ENCODE results near the gene SPATA18.

SPATA18 gene, protein sequence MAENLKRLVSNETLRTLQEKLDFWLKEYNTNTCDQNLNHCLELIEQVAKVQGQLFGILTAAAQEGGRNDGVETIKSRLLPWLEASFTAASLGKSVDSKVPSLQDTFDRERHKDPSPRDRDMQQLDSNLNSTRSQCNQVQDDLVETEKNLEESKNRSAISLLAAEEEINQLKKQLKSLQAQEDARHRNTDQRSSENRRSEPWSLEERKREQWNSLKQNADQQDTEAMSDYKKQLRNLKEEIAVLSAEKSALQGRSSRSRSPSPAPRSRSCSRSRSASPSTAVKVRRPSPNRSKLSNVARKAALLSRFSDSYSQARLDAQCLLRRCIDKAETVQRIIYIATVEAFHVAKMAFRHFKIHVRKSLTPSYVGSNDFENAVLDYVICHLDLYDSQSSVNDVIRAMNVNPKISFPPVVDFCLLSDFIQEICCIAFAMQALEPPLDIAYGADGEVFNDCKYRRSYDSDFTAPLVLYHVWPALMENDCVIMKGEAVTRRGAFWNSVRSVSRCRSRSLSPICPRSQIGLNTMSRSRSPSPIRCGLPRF
- total RNA-seq: 0 to 0.26 reads per million in 2 donors

DNA sequence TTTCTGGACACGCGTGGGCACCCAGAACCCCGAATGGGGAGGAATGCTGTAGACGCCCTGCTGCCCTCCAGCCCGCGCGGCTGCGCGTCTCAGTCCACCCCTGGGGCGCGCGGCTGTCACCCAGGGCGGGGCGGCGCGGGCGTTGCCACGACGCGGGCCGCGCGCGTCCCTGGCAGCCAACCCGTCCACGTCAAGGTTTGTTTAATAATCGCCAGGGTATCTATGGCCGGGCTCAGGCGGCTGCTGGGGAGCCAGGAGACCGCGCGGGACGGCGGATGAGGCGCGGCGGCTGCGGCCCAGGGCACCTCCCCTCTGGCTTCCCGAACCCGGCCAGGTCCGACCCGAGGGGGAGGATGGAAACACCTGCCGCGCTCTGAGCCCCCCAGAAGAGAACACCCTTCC, at the start of gene SPATA18:
SPATA18 (plus strand) TSS at position 92 of the 402 bp plus-strand sequence. CDS start 401 bp downstream, outside the sequence.
- no peak for DNase-seq

DNA sequence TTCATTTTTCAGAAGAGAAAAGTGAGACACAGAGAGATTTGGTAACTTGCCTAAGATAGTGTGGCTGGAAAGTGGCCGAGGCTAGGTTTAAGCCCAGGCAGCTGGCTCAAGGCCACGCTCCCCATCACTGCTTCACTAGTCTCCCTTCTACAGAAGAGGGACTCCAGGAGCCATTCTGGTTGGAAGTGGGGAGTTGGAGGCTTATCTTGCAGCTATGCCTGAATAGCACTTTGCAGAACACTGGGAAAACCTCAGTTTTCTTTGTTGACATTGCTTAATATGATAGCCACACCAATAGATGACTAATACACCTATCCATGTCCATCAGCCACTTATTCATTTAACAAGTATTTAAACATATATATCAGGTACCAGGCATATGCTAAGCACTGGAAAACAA, 49.5 kb upstream of the SPATA18 start:
- no peak for DNase-seq

DNA sequence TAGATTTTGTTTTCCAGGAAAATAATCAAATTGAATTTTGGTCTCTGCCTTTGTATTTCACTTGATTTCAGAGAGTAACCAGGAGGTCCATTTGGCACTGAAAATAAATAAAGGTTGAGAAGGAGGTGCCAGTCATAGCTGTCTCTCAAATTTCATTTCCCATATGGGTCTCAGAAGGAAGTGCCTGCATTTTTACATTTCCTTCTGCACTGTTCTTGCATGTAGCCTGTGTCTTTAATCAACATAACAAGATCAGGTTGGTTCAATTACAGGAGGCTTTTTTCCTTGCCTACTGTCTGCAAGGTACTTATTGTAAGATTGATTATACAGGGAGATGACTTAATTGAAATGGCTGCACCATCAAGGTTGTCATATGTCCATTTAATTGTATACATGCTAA, 46.7 kb upstream of the SPATA18 start:
- DNase-seq: no peak

DNA sequence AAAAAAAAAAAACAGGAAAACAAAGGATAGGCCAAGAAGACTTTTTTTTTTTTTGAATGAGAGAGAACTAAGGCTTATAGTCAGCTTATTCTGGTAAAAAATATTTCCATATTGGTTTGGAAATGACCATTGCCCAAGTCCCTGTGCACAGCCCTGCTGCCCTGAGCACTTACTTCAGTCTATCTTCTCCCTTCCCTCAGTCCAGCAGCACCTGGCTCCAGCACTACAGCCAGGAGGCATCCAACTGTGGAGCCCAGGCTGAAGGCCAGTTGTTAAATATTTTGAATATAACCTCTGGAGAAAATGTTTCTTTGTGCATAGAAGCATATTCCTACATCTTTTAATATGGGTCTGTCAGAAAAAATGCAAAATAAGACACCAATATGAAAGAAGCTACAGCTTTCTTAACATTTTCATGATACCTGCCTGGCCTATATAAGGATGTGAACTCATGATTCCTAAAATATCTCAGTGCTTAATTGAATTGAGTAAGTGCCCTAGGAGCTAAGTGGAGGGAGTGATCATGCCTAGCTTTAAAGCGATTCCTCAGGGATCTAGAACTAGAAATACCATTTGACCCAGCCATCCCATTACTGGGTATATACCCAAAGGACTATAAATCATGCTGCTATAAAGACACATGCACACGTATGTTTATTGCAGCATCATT, 45.4 kb upstream of the SPATA18 start:
- no peak for DNase-seq

DNA sequence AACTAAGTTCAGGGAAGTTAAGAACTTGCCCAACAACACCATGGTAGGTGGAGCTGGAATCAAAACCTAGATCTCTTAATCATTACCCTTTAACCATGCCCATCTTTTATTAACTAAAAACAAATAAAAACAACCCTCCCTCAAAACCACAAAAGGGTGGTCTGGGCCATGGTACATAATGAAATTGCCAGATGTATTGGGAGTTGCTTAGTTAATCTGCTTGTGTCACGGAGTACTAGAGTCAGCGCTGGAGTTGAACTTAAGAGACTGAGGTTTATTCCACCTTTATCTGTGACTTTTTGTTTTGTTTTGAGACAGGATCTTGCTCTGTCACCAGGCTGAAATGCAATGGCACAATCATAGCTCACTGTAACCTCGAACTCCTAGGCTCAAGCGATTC, 44.2 kb upstream of the SPATA18 start:
- DNase-seq: no peak

DNA sequence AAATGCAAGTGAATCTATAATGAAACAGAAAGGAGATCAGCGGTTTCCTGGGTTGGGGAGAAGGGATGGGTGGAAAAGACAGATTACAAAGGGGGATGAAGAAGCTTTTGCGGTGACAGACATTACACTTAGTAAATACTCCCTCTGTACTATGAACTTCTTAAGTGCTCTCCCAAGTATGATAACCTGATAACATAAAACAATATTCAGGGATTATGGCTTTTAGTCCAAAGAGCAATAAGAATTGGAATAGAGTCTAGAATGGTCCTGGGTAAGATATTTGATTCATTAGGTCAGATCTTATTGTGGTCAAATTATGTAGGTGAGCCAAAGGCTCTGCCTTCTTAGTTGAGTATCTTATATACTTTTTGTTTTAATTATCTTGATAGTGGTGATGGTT, 40.1 kb upstream of the SPATA18 start:
- no peak for DNase-seq

DNA sequence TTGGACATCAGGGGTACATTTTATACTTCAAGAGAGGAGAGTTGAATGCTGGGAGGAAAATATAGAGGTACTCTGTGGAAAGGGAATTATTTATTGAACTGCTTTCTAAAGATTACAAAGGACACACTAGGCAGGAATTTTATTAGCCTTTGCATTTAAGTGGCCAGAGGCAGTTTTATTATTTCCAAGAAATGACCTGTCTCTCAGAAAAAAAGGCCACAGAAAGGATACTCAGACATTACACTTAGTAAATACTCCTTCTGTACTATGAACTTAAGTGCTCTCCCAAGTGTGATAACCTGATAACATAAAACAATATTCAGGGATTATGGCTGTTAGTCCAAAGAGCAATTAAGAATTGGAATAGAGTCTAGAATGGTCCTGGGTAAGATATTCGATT, 38.5 kb upstream of the SPATA18 start:
- DNase-seq: no peak

DNA sequence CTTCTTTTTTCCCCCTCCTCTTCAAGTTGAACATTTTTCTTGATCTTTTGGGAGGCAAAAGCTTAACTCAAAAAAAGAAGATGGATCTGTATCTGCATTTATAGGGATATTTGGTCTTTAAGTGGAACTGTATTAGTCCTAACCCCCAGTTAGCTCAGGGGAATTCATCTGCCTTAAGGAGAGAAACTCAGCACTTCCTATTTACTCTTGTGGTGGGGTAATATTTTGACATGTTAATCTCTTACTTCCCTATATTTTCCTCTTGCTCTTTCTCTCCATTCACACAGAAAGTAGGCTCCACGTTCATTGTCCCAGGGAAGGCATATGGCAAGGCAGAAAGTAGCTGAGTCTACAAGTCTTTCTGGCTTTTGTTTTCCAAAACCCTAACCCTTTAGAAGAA, 36.2 kb upstream of the SPATA18 start:
- DNase-seq: no peak

DNA sequence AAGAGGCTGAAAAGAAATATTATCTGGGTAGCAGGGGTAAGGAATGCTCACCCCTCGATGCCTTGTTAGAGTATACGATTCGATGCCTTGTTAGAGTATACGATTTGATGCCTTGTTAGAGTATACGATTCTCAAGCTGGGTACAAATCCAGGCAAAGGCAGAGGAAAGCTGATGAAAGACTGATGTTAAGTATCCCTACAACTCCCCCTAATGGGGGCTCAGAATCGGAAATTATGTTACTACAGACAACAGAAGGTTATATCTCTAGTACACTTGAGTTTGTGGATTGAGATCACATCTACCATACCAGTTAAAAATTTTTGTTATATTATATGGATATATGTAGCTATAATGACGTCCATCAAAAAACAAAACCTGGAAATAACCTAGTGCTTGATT, 35.7 kb upstream of the SPATA18 start:
- DNase-seq: no peak

DNA sequence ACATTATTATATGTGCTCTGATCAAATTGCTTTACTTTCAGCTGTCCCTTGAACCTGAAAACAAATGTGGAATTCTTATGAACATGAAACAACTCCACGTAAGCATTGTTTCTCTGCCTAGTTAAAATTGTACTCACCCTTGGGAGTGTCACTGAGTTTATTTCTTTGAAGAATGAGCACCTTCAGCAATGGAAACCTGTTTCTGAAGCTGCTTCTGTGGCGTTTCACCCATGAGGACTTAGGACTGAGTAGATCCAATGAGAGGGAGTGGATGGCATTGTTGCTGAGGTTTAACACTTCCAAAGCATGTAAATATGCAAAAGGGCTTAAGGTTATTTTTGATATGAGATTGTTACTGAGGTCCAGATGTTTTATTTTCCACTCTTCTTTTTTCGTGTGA, 34.1 kb upstream of the SPATA18 start:
- no peak for DNase-seq

DNA sequence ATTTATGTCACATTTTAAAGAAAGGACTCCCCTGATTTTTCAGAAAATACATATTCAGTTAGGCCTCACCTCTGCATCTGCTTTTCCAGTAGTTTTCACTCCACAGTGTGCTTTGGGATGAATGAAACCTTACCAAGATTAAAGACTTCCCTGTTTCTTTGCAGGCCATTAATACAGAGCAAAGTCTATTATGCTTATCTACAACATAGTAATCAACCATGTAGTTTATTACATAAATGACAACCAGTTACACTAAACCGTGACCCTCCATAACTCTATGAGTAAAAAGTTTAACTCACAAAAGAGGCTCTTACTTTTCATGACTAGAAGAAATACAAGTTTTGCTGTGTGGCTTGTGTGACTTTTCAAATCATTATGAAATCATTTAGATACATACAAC, 33.3 kb upstream of the SPATA18 start:
- DNase-seq: no peak

DNA sequence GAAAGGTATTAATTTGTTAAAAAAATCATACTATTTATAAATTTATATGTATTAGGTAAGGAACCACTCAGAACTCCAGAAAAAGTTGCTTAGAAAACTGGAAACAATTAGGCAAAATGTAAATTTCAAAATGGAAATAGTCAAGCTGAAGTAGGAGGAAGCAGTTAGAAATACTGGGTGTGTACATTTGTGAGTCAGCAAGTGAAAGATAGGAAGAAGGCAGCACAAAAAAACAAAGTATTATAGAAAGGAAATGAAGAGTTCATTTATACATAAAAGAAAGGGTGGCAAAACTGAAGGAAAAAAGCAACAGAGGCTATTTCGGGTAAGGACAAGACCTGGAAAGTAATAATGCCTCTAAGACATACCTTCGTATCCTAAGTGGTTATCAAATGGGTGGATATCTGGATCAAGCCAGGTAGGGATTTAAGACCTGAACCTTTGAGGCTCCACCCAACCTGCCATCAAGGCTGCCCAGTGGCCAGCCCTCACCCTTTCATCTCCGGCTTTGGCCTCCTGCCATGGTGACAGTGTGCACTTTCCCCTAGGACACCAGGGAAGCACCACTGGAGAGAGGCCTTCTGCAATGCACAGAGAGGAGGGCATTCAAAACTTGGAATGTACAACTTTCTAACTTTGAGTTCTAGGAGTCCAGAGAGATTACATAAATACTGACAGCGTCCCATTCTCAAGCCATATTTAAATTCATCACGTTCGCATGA, 31.0 kb upstream of the SPATA18 start, which contains the start of gene LRRC66:
LRRC66 (minus strand) TSS at position 428 of the 722 bp plus-strand sequence. CDS start 2,750 bp downstream, outside the sequence.
- DNase-seq: no peak

DNA sequence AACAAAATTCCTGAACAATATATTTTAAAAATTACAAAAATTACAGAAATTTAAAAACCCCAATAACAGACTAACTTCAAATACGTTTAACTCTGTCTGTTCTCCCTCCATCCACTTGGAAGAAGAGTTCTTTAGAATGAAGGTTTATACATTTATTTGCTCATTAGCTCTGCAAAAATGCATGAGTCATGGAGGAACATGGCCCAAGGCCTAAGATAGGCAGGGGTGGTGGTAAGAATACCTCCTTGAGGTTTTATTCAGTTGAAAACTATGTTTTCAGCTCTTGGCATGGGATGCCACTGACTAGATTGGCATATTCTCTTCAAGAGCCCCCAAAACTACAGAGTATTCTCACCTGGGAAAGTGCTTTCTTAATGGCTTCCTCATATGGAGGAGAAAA, 22.1 kb upstream of the SPATA18 start:
- DNase-seq: no peak

DNA sequence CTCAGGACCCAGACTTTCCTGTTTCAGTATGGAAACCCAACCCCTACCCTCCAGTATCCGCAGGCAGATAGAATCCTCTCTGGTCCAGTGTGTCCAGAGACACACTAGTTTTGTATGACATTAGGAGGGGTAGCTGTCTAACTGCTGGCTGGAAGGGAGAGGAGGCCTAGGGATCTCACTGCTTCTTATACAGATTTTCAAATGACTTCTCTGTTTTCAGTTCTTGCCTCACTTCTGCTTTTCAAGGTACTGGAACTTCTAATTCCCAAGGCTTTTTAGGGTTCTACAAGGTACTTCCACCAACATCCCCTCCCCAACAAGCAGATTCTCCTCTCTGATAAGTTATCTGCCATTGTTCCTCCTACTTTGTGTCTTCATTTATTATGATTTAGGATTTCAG, 19.1 kb upstream of the SPATA18 start:
- no peak for DNase-seq

DNA sequence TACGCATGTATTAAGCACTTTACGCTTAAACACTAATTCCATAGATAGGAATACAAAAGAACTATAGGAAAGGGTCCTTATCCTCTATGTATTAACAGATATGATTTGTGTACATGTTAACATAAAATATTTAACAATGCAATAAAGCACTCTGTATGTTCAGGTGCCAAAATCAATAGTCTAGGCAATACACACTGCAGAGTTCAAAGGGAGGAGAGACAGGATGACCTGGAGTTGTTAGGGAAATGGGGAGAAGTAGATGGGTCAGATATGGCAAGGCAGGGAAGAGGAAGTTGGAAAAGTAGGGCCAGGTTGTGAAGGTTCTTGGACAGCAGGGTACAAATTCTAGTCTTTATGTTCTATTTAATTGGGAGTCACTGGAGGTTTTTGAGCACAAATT, 15.9 kb upstream of the SPATA18 start:
- no peak for DNase-seq

DNA sequence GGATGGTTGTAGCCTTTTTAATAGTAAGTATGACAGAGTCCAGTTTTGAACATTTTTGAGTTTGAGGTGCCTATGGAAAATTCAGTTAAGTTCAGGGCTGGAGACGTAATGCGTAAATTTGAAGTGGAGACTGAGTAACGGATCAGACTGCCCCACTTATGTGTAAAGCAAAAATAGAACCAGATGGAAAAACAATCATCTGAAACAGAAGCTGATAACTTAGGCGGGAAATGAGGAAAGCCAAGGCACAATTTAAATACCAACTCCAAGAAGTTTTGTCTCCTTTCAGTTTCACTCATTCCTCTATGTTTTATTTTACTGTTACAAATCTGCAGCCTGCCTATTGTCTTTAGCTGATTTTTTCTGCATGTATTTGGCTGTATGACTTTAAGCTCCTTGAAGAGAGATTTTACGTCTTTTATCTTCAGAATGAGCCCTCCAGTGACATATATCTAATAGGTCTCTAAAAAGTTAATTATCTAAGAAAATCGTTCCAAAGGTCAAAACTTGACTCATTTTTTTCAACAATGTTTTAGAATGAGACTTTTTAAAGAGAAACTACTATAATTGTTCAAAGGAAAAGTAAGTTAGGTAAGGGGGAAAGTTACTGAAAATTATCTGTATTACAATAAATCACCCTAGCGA, 14.1 kb upstream of the SPATA18 start:
- DNase-seq: no peak

DNA sequence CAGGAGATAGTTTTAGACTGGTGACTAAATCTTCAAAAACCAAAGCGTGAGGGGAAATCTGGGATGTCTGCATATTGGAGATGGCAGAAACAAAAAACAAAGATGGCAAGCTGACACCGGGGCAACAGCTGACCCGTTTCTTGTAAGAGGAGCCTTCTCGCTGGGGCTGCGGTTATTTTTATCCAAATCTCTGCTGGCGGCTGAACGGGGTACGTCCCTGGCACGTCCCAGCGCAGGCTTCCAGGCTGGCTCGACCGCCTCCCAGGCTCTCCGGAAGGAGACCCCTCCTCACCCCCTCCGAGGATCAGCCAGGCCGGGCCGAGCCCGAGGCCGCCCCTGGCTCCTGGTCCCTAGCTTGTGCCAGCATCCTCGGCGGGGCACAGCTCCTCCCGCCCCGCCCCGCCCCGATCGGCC, 13.4 kb upstream of the SPATA18 start:
- no peak for DNase-seq

DNA sequence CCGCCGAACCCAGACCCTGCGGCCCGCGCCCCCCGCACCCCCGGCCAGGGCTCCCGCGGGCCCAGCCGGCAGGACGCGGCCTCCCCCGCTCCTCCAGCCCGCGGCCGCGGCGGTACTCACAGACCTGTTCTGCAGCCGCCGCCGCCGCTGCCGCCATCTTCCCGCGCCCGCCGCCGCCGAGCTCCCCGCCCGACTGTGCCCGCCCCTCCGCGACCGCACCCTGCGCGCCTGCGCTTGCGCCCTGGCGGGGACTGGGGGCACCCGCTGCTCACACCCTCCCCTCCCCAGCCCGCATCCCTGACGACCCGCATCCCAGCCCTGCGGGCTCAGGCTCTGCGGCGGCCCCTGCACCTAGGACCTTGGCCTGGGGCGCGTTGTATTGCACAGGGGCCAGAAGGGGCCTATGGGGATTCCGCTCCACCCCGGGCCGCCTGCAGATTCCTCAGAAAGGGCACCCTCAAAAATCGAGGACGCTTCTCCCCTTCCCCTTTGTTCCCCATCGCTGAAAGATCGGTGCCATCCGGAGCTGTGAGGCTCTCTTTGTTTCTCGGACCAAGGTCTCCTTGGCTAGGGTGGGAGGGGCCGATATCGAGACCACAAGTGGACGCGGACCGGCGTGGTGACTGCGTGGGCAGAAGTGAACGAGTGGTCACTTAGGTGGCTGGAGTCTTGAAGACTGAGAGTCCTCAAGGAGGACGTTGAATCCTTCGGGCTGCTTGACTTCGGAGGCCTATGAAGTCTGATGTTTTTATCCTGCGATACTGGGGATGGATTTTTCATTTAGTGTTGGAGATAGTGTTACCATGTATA, 12.8 kb upstream of the SPATA18 start, which contains the start of gene SGCB:
SGCB (minus strand) TSS at position 197 of the 810 bp plus-strand sequence; CDS start at position 157, 40 bp downstream.
- peak; percentile 60 for DNase-seq

DNA sequence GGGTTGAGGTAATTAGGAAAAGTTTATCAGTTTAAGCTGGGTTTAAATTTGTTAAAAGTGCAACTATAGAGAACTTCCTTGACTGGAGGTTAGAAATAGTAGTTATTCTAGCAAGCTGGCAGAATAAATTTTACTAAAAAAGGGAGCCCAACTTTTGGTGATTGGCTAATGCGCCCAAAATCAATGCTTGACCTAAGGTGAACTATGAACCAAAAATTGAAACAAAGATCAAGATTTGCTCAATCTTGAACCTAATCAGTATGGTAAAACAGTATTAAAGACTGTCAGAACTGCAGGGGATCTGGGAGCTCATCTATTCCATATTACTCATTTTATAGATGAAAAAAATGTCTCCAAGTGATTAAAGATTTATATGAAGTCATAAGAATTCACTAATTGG, 6.1 kb upstream of the SPATA18 start:
- no peak for DNase-seq

DNA sequence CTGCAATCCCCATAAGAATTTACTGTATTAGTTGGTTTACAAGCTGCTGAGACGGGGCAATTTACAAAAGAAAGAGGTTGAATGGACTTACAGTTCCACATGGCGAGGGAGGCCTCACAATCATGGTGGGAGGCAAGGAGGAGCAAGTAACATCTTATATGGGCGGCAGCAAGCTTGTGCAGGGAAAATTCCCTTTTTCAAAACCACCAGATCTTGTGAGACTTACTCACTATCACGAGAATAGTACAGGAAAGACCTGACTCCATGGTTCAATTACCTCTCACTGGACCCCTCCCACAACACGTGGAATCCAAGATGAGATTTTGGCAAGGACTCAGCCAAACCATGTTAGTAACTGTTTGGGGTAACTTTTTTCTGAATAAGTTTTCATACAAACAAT, 1.8 kb upstream of the SPATA18 start:
- no peak for DNase-seq

DNA sequence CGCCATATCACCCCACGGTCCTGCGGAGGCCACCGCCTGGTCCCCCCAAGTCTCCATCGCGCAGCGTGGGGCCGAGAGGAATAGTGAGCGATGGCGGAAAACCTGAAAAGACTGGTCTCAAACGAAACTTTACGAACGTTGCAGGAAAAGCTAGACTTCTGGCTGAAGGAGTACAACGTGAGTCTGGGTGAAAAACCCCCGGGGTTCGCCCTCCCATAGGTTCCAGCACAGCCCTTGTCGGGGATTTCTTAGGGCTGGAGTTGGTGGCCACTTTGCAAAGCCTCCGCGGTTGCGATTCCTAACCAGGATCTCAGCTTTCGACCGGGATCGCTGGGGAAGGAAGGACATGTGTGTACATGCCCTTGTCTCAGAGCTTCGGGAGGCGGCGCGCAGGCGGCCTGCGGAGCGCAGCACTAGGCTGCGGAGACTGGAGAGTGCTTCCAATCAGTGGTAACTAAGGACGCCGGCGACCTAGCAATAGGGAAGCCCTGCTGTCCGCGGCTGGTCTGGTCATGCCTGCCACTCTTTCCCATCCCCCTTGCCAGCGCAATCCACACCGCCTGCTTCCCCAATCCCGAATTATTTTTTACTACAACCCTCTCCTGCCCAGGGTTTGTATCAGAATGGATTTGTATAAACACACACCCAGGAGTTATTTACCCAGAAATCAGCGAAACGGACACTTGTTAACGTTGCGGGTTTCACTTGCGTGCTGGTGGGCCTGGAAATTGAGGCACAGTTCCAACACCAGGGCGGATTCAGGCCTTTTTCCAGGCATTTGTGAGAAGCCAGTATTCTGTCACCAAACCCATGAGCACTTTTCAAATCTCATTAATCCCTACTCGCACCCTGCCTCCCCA, 741 bp downstream of the SPATA18 start:
- DNase-seq: no peak
